PC-3 (cell line): Measurements from ENCODE around the gene PYDC1.

Experiments
- EZH2 ChIP-seq: fragments of 300-600 bp; sonication (generic); IDR thresholded peaks from one replicate; pipeline ENCODE4 v1.6.1; 2017; ENCODE audit warnings: antibody characterized with exemption, mild to moderate bottlenecking, low read length; ENCODE audit not compliant: unreplicated experiment
- TF ChIP-seq, protein P1 (sequence below): fragments of 300-600 bp; sonication (generic); conservative IDR thresholded peaks from 2 replicates; pipeline ENCODE4 v1.5.1; 2017; ENCODE audit warnings: antibody characterized with exemption, low read depth, mild to moderate bottlenecking, low read length

DNA sequence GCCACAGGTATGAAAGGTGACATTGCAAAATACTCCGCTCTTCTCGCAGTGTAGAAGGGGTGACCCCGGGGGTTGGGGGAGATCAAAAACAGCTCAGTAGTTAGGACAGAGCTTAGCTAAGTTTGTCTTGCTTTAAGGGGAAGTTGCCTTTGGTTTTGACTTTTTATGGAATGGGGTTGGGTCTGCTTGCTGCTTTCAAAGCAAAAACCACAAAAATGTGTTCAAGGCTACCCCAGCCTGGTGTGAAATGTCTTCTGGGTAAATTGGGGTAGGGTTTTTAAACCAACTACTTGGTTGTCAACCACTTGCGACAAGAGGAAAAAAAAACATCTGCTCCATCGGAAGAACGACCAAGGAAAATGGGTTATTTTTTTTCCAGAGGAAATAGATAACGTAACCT is 30.8 kb downstream of the PYDC1 start:
- TF ChIP-seq EZH2 = no peak
- TF ChIP-seq, protein P1, sequence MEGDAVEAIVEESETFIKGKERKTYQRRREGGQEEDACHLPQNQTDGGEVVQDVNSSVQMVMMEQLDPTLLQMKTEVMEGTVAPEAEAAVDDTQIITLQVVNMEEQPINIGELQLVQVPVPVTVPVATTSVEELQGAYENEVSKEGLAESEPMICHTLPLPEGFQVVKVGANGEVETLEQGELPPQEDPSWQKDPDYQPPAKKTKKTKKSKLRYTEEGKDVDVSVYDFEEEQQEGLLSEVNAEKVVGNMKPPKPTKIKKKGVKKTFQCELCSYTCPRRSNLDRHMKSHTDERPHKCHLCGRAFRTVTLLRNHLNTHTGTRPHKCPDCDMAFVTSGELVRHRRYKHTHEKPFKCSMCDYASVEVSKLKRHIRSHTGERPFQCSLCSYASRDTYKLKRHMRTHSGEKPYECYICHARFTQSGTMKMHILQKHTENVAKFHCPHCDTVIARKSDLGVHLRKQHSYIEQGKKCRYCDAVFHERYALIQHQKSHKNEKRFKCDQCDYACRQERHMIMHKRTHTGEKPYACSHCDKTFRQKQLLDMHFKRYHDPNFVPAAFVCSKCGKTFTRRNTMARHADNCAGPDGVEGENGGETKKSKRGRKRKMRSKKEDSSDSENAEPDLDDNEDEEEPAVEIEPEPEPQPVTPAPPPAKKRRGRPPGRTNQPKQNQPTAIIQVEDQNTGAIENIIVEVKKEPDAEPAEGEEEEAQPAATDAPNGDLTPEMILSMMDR = no peak
